ENCODE data around the gene CYP1A2.

CYP1A2 gene

GRCh38 chr15:74762791-74763150, 14.1 kb downstream of the CYP1A2 start:
- DNase-seq (ENCODE audit: low read depth) = no peak
- no peak overlapping the region for H3K4me3 ChIP-seq (ENCODE audit: low read depth, low read length)
- TF ChIP-seq CTCF (IDR thresholded peaks at IDR 0.05; ENCODE audit: low read depth, low read length) (no peak), POLR2A (IDR thresholded peaks at IDR 0.05; ENCODE audit: extremely low read depth, insufficient read length) (no peak), MAX (IDR thresholded peaks at IDR 0.05; ENCODE audit: low read depth, low read length) (no peak), MYC (IDR thresholded peaks at IDR 0.05; ENCODE audit: low read depth, low read length) (no peak)

DNA sequence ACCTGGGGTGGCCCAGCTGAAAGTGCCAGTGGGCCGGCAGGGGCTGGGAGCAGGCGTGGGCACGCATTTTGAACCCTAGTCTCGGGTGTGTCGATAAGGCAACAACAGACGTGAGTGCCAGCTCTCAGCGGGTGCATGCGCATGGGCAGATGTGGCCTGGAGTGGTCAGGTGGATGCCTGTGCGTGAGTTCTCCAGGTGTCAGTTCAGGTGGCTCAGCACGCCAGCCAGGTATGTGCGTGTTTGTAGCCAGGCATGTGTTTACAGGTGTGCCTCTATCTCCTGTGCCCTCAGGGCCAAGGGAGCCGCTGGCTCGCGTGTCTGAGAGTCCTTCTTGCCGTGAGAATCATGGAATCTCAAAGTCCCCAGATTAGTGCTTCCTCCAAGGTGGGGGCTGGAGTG, 14.8 kb downstream of the CYP1A2 start:
- no peak overlapping the region for H3K4me3 ChIP-seq (ENCODE audit: low read depth, low read length)
- TF ChIP-seq POLR2A (IDR thresholded peaks at IDR 0.05; ENCODE audit: extremely low read depth, insufficient read length) (no peak), MYC (IDR thresholded peaks at IDR 0.05; ENCODE audit: low read depth, low read length) (no peak), MAX (IDR thresholded peaks at IDR 0.05; ENCODE audit: low read depth, low read length) (no peak), CTCF (IDR thresholded peaks at IDR 0.05; ENCODE audit: low read depth, low read length) (no peak)
- DNase-seq (ENCODE audit: low read depth) = no peak

- no peak overlapping the region for H3K4me3 ChIP-seq (ENCODE audit: low read depth, low read length)
- TF ChIP-seq MAX (IDR thresholded peaks at IDR 0.05; ENCODE audit: low read depth, low read length) = no peak
- no peak for TF ChIP-seq CTCF (IDR thresholded peaks at IDR 0.05; ENCODE audit: low read depth, low read length)
- no peak for DNase-seq (ENCODE audit: low read depth)
Observed at GRCh38 chr15:74767167-74768098, 18.8 kb downstream of the CYP1A2 start.

- DNase-seq (ENCODE audit: low read depth) = peak; percentile 43
- TF ChIP-seq CTCF (IDR thresholded peaks at IDR 0.05; ENCODE audit: low read depth, low read length) (no peak), MAX (IDR thresholded peaks at IDR 0.05; ENCODE audit: low read depth, low read length) (no peak), POLR2A (IDR thresholded peaks at IDR 0.05; ENCODE audit: extremely low read depth, insufficient read length) (no peak), MYC (IDR thresholded peaks at IDR 0.05; ENCODE audit: low read depth, low read length) (no peak)
Observed at GRCh38 chr15:74768099-74768770, 19.6 kb downstream of the CYP1A2 start.

DNA sequence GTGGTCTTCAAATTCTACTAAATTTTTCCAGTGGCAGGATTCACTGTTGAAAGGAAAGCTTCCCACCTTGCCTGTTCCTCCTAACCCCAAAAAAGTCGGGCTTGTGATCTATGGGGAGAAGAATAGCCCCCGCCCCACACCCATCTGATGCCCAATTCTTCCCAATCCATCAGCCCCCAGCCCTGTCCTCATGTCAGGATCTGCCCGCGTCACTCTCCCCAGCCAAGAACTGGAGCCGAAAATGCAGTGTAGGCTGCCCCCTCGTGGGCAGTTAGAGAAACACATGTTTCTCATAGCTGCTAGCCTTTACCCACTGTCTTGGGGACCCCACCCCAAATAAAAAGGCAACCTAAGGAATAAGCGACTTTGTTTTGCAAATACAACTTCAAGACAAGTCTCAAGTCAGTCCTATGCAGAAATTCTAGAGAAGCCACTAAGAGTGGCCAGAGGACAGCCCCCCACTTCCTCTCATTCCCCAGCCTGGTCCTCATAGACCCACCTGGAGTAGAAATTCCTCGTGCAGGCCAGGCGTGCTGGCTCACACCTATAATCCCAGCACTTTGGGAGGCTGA, 20.2 kb downstream of the CYP1A2 start:
- no peak overlapping the region for H3K4me3 ChIP-seq (ENCODE audit: low read depth, low read length)
- DNase-seq (ENCODE audit: low read depth) = peak; percentile 72
- TF ChIP-seq POLR2A (IDR thresholded peaks at IDR 0.05; ENCODE audit: extremely low read depth, insufficient read length) (no peak), MAX (IDR thresholded peaks at IDR 0.05; ENCODE audit: low read depth, low read length) (peak; percentile 96), MYC (IDR thresholded peaks at IDR 0.05; ENCODE audit: low read depth, low read length) (peak; percentile 39; the same call in 1 of the 2 replicates), CTCF (IDR thresholded peaks at IDR 0.05; ENCODE audit: low read depth, low read length) (peak; percentile 69)

More at GRCh38 chr15:74768099-74768770, 19.6 kb downstream of the CYP1A2 start:
- no peak overlapping the region for H3K4me3 ChIP-seq (ENCODE audit: low read depth, low read length)

All from NB4 (cell line).